AG04450 (cell line): ENCODE results near the gene TGM2. TPM values are rescaled to one million over a fixed set of nuclear protein-coding genes. Genes with fewer than 3 reads are reported as not detected.

Source experiments
- CTCF ChIA-PET: fragments of 300-600, 350-600 bp; formaldehyde crosslinking; extraction: SDS; loops from one replicate; lab custom pipeline; 2022; ENCODE audit warnings: antibody characterized with exemption, inconsistent platforms; lab: Charles Lee
- POLR2A ChIA-PET: fragments of 350-600 bp; formaldehyde crosslinking; extraction: SDS; loops from one replicate; lab custom pipeline; 2021; ENCODE audit warnings: antibody characterized with exemption, inconsistent platforms; lab: Yijun Ruan, JAX
- DNase-seq: peaks from one replicate; pipeline ENCODE4 v3.0.0-alpha.2; 2011; ENCODE audit warnings: low read depth, low spot score
- H3K27ac ChIP-seq: one replicate; pipeline ENCODE4 v1.5.1; 2012; ENCODE audit warnings: low read depth, low read length, control low read depth
- H3K27me3 ChIP-seq: one replicate; pipeline ENCODE4 v1.6.0; 2012; ENCODE audit warnings: low read length; ENCODE audit not compliant: control insufficient read depth, insufficient read depth
- H3K4me3 ChIP-seq: 2 replicates; pipeline ENCODE4 v1.5.1; 2011; ENCODE audit warnings: mild to moderate bottlenecking, low read depth, low read length, control low read depth
- H3K9me3 ChIP-seq: 2 replicates; pipeline ENCODE4 v1.5.1; 2012; ENCODE audit warnings: low read length; ENCODE audit not compliant: control insufficient read depth, insufficient read depth
- polyA plus RNA-seq: library from polyadenylated mRNA; depleted of rRNA; stranded (reverse); fragments of >200 nt; gene quantifications from 2 replicates; pipeline ENCODE4 v1.2.3, GENCODE V29; 2011
- TF ChIP-seq, protein P1 (sequence below): IDR thresholded peaks from 2 replicates; pipeline ENCODE4 v1.5.1; 2011; ENCODE audit warnings: low read depth, low read length, control low read depth, inconsistent platforms

TGM2 gene
- polyA plus RNA-seq, 1 experiment = 326 TPM

DNA sequence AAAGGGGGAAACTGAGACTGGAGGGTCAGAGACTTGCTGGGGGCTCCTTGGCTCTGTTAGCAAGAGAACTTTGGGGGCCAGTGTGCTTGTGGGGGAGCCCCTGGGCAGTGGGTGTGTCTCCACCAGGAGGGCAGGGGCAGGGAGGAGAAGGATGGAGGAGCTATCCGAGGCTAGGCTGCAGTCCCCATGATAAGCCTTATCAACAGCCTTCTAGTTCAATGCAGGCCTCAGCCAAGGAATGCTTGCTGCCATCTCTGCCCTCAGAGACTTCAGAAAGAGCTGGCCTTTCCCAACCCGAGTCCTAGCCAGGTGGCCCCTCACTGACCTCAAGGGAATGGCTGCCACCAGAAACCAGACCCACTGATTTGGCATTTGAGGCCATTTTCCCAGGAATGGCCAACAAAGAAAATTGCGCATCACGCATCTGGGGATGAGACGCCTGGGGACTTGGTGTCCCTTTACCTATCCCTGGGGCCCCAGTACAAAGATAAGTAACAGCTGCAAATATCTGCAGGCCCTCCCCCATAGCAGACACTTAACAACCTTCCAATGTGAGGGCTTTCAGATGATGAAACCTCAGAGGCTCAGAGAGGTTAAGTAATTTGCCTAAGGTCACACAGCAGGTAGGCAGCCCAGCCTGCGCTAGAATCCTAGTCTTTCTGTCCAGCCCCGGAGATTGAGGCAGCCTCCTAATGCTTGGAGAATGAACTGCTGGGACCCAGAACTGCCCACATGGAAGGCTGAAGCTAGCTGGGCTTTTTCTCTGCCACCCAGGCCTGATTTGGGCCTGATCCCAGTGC is 4.9 kb downstream of the TGM2 start:
- Histone ChIP-seq H3K9me3 (no peaks in the 10 kb centered on the region), H3K27ac (no peak overlapping the region), H3K4me3 (no peak overlapping the region), H3K27me3 (no peaks in the 10 kb centered on the region)
- no peak for DNase-seq
- TF ChIP-seq, protein P1, sequence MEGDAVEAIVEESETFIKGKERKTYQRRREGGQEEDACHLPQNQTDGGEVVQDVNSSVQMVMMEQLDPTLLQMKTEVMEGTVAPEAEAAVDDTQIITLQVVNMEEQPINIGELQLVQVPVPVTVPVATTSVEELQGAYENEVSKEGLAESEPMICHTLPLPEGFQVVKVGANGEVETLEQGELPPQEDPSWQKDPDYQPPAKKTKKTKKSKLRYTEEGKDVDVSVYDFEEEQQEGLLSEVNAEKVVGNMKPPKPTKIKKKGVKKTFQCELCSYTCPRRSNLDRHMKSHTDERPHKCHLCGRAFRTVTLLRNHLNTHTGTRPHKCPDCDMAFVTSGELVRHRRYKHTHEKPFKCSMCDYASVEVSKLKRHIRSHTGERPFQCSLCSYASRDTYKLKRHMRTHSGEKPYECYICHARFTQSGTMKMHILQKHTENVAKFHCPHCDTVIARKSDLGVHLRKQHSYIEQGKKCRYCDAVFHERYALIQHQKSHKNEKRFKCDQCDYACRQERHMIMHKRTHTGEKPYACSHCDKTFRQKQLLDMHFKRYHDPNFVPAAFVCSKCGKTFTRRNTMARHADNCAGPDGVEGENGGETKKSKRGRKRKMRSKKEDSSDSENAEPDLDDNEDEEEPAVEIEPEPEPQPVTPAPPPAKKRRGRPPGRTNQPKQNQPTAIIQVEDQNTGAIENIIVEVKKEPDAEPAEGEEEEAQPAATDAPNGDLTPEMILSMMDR = no peak
- ChIA-PET CTCF (interaction anchor here (0.8 to 1.3 kb wide), 3 partner anchors 87 to 103 kb away, joined by 3 to 4 read pairs (median 4); no protein-coding TSS in a partner anchor), POLR2A (interaction anchor here (0.7 kb wide), 1 partner anchor 57 kb away, joined by 3 read pairs; no protein-coding TSS in a partner anchor)

DNA sequence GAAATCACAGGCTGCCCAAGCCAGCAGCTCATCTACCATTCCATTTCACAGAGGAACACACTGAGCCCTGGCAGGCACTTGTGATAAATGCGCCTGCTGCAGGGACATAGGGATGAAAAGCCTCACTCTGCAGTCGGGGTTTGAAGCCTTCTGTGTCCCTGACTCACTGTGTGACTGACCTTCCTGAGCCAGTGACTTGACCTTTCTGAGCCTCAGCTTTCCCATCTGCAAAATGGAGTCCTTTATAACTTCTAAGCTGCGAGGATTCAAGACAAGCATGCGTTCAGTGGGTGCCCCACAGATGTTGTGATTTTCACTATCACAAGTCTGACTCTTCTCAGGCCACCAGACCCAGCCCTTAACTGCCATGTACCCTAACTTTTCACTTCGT is 5.5 kb downstream of the TGM2 start:
- Histone ChIP-seq H3K9me3 (no peaks in the 10 kb centered on the region), H3K27me3 (no peaks in the 10 kb centered on the region), H3K4me3 (no peak overlapping the region; the same call in 1 of the 2 replicates), H3K27ac (no peak overlapping the region)
- POLR2A ChIA-PET = no interaction called here
- TF ChIP-seq, protein P1 = no peak
- CTCF ChIA-PET = interaction anchor here (1.2 kb wide), 1 partner anchor 102 kb away, joined by 4 read pairs; no protein-coding TSS in a partner anchor
- no peak for DNase-seq

DNA sequence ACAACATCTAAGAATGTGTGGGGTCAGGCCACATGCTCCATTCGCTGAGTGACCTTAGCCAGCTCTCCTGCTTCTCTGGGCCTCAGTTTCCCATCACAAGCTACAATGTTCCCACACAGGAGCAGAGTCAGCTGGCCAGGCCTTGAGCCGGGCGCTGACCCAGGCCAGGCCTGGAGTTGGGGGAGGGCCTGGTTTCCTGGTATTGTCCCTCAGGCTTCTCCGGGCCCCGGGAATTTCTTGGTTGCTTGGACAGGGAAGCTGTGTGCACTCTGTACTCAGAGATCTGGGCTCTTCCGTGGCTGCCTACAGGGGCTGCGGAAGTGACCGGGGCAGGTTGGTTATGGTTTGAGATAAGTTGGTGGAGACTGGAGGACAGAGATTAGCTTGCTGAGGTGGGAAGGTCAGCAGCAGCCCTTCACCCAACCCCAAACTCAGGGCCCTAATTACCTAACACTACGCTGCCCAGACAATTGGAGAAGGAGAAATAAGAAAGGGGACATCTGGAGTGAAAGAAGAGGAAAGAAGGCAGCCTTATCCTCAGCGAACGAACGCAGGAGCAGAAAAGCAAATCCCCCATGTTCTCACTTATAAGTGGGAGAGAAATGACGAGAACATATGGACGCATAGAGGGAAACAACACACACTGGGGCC is 6.2 kb downstream of the TGM2 start:
- no peaks in the 10 kb centered on the region for H3K27me3 ChIP-seq
- DNase-seq = no peak
- POLR2A ChIA-PET = no interaction called here
- CTCF ChIA-PET = interaction anchor here (1.2 kb wide), 1 partner anchor 101 kb away, joined by 4 read pairs; no protein-coding TSS in a partner anchor
- no peaks in the 10 kb centered on the region for H3K9me3 ChIP-seq
- TF ChIP-seq, protein P1 = no peak
- no peak overlapping the region for H3K4me3 ChIP-seq
- H3K27ac ChIP-seq = no peak overlapping the region

DNA sequence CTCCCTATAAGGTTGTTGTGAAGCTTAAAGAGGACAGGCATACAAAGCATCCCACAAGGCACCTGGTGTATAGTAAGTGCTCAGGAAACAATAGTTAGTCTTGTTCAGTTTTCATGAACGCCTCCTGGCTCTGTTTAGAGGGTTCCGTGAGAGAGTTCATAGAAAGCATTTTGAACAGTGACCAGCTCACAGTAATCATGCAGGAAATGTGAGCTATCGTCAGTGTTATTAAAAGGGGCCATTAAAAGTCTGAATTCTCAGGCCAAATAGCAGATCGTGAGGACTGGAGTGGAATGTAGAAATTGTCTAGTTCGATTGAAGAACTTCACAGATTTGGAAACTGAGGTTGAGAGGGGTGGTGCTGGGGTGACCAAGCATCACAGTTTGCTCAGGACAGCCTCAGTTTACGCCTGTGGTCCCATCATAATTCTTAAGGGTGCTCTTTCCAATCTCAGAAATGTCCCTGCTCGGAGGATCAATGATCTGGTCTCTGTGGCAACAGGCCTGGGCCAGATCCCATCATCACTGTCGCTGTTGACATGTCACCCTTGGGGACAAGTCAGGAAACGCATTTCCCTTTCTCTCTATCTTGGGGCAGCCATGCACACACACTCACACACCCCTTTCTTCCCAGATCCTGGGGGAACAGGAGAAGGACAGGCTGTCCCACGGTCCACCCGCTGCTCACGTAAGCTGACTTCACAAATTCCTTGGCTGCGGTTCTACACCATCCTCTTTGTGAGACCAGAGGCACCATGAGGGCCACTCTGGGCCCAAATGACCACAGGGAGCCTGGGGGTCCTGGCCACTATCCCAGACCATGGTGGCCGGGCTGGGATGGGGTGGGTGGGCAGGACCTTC is 7.2 kb downstream of the TGM2 start:
- Histone ChIP-seq H3K9me3 (no peaks in the 10 kb centered on the region), H3K4me3 (no peak overlapping the region), H3K27me3 (no peaks in the 10 kb centered on the region), H3K27ac (peak overlapping the region; percentile 47)
- no peak for DNase-seq
- ChIA-PET CTCF (interaction anchor here (0.6 to 1.6 kb wide), 5 partner anchors 64 to 593 kb away, joined by 3 to 8 read pairs (median 4); no protein-coding TSS in a partner anchor), POLR2A (interaction anchor here (1.0 kb wide), 1 partner anchor 11 kb away, joined by 3 read pairs; no protein-coding TSS in a partner anchor)
- TF ChIP-seq, protein P1 = no peak
